Tibial nerve (tissue), 4 donors: ENCODE data around the gene AKAP12. TPM values are rescaled to one million over a fixed set of nuclear protein-coding genes. Genes with fewer than 3 reads are reported as not detected.
A peak's percentile ranks its signal among the peaks of the same experiment; 100 is the strongest.

ENCODE experiments used
- DNase-seq, 2 donors: peaks; one replicate each; pipeline ENCODE4 v3.0.0-alpha.2; 2019; ENCODE audit warnings: low spot score in 2 of 2
- H3K27ac ChIP-seq, 4 donors: fragments of 200-600 bp; sonication (generic) in 3 of 4; one replicate each; pipeline ENCODE4 v1.5.1; 2017 to 2019; ENCODE audit warnings: mild to moderate bottlenecking in 1 of 4
- H3K27me3 ChIP-seq, 2 donors: fragments of 200-600 bp; sonication (generic) in 1 of 2; one replicate each; pipeline versions ENCODE4 v1.5.1 to v1.6.0; 2017 to 2019
- H3K36me3 ChIP-seq, 3 donors: fragments of 200-600 bp; sonication (generic); one replicate each; pipeline ENCODE4 v1.5.1; 2018 to 2019
- H3K4me1 ChIP-seq, 4 donors: fragments of 200-600 bp; sonication (generic) in 3 of 4; one replicate each; pipeline ENCODE4 v1.5.1; 2017 to 2019
- H3K4me3 ChIP-seq, 4 donors: fragments of 200-600 bp; sonication (generic) in 3 of 4; one replicate each; pipeline ENCODE4 v1.5.1; 2017 to 2019; ENCODE audit warnings: mild to moderate bottlenecking in 1 of 4, moderate library complexity in 1 of 4
- H3K9me3 ChIP-seq, 4 donors: fragments of 200-600 bp; sonication (generic) in 3 of 4; one replicate each; pipeline ENCODE4 v1.5.1; 2017 to 2019
- CTCF ChIP-seq, 5 experiments: fragments of 200-600 bp in 3 of 5; fragments of 450-650 bp in 2 of 5; sonication (generic) in 3 of 5; IDR thresholded peaks; one replicate each; pipeline ENCODE4 v1.5.1; 2016 to 2019; ENCODE audit warnings: antibody characterized with exemption in 5 of 5, mild to moderate bottlenecking in 3 of 5, moderate library complexity in 2 of 5
- EP300 ChIP-seq, 2 donors: sonication (generic); formaldehyde crosslinking; IDR thresholded peaks; one replicate each; pipeline ENCODE4 v1.6.1; 2017; ENCODE audit warnings: antibody characterized with exemption in 2 of 2, mild to moderate bottlenecking in 1 of 2
- POLR2A ChIP-seq, 2 donors: fragments of 450-650 bp; IDR thresholded peaks; one replicate each; pipeline ENCODE4 v1.6.1; 2017; ENCODE audit warnings: antibody characterized with exemption in 2 of 2, mild to moderate bottlenecking in 2 of 2, moderate library complexity in 2 of 2
- WGBS, 2 donors: methylation state at CpG; one replicate each; pipeline ENCODE4 v1.1.5; 2018; 5-methylcytosine and 5-hydroxymethylcytosine counted together
- total RNA-seq, 4 donors: library from RNA; depleted of rRNA; stranded (reverse); fragments of >200 nt; gene quantifications; one replicate each; pipeline ENCODE4 v1.1.0, GENCODE V29; 2016

The AKAP12 gene
- total RNA-seq, 4 donors from 2014 or later = 214 to 268 (median 232) TPM

GRCh38 chr6:151233731-151234130, 6.0 kb upstream of the AKAP12 start:
- 93 to 94% methylated on average over 7 of the region's 7 CpGs for WGBS, 2 donors
- Histone ChIP-seq H3K4me3 (no peak overlapping the region), H3K36me3 (no peaks in the 10 kb centered on the region), H3K4me1 (peaks cover 0 to 3% (median 0%) of the 10 kb centered on the region in 4 donors), H3K27ac (no peak overlapping the region), H3K9me3 (no peaks in the 10 kb centered on the region), H3K27me3 (no peaks in the 10 kb centered on the region)
- DNase-seq = no peak
- TF ChIP-seq EP300 (IDR thresholded peaks at IDR 0.05) = no peak

GRCh38 chr6:151236668-151237401, 2.9 kb upstream of the AKAP12 start:
- no peak for DNase-seq

GRCh38 chr6:151240036-151240685, 394 bp downstream of the AKAP12 start:
- 0 to 1% methylated on average over 42 to 53 of the region's 60 CpGs for WGBS, 2 donors
- Histone ChIP-seq H3K9me3 (no peaks in the 10 kb centered on the region), H3K4me1 (peaks cover 0 to 35% (median 3%) of the 10 kb centered on the region in 4 donors), H3K36me3 (peaks cover 0 to 6% (median 0%) of the 10 kb centered on the region in 3 donors), H3K27me3 (peaks cover 0 to 7% of the 10 kb centered on the region in 2 donors), H3K27ac (peak overlapping the region; percentile 86 to 98 (median 94)), H3K4me3 (peak overlapping the region; percentile 64 to 97 (median 85))
- peak; percentile 85 to 87 for DNase-seq
- TF ChIP-seq POLR2A (IDR thresholded peaks at IDR 0.05) (peak; percentile 34 to 76), CTCF (IDR thresholded peaks at IDR 0.05) (peak in 2 of 5 experiments; percentile 23 to 30), EP300 (IDR thresholded peaks at IDR 0.05) (peak in 1 of 2 donors; percentile 89)

More at GRCh38 chr6:151236668-151237401, 2.9 kb upstream of the AKAP12 start:
- Histone ChIP-seq H3K9me3 (no peaks in the 10 kb centered on the region), H3K36me3 (no peaks in the 10 kb centered on the region), H3K27me3 (peaks cover 0 to 7% of the 10 kb centered on the region in 2 donors), H3K4me3 (no peak overlapping the region), H3K27ac (no peak overlapping the region), H3K4me1 (peaks cover 0 to 16% (median 0%) of the 10 kb centered on the region in 4 donors)
- WGBS, 2 donors = 80 to 86% methylated on average over 6 of the region's 6 CpGs
- TF ChIP-seq CTCF (IDR thresholded peaks at IDR 0.05) = no peak
- no peak for TF ChIP-seq POLR2A (IDR thresholded peaks at IDR 0.05)
- TF ChIP-seq EP300 (IDR thresholded peaks at IDR 0.05) = no peak

- H3K27me3 ChIP-seq = peaks cover 0 to 7% of the 10 kb centered on the region in 2 donors
- peak in 1 of 2 donors; percentile 76 for TF ChIP-seq EP300 (IDR thresholded peaks at IDR 0.05)
- TF ChIP-seq POLR2A (IDR thresholded peaks at IDR 0.05) = peak in 1 of 2 donors; percentile 40
- TF ChIP-seq CTCF (IDR thresholded peaks at IDR 0.05) = peak in 1 of 5 experiments; percentile 25
- 1% methylated on average over 30 to 61 of the region's 68 CpGs for WGBS, 2 donors
- peaks cover 0 to 6% (median 0%) of the 10 kb centered on the region in 3 donors for H3K36me3 ChIP-seq
- H3K4me1 ChIP-seq = peaks cover 0 to 35% (median 3%) of the 10 kb centered on the region in 4 donors
- H3K4me3 ChIP-seq = peak overlapping the region; percentile 64 to 97 (median 85)
- H3K9me3 ChIP-seq = no peaks in the 10 kb centered on the region
- DNase-seq = peak; percentile 37 to 39
- peak overlapping the region; percentile 86 to 98 (median 94) for H3K27ac ChIP-seq
Measured at GRCh38 chr6:151240791-151241642, 1.2 kb downstream of the AKAP12 start.

GRCh38 chr6:151241853-151242252, 2.1 kb downstream of the AKAP12 start:
- H3K4me1 ChIP-seq = peaks cover 0 to 35% (median 4%) of the 10 kb centered on the region in 4 donors
- peak overlapping the region in 2 of 4 donors; percentile 96 to 98 for H3K27ac ChIP-seq

More at GRCh38 chr6:151241853-151242252, 2.1 kb downstream of the AKAP12 start:
- 63 to 68% methylated on average over 5 of the region's 5 CpGs for WGBS, 2 donors
- no peaks in the 10 kb centered on the region for H3K9me3 ChIP-seq
- H3K27me3 ChIP-seq = peaks cover 0 to 7% of the 10 kb centered on the region in 2 donors
- no peak for TF ChIP-seq EP300 (IDR thresholded peaks at IDR 0.05)
- TF ChIP-seq CTCF (IDR thresholded peaks at IDR 0.05) = no peak
- TF ChIP-seq POLR2A (IDR thresholded peaks at IDR 0.05) = no peak
- DNase-seq = no peak
- H3K36me3 ChIP-seq = peaks cover 0 to 8% (median 0%) of the 10 kb centered on the region in 3 donors
- peak overlapping the region; percentile 64 to 97 (median 85) for H3K4me3 ChIP-seq
